Prostate gland (tissue), 2 donors: ENCODE results near the gene HCRT. TPM values are rescaled to one million over a fixed set of nuclear protein-coding genes. Genes with fewer than 3 reads are reported as not detected.
A peak's percentile ranks its signal among the peaks of the same experiment; 100 is the strongest.

Experiments
- DNase-seq: peaks from one replicate; pipeline ENCODE4 v3.0.0-alpha.2; 2019; ENCODE audit warnings: low spot score
- H3K27ac ChIP-seq, 2 donors: fragments of 200-600 bp; sonication (generic); 2 replicates each; pipeline ENCODE4 v1.5.1; 2017 to 2019
- H3K27me3 ChIP-seq: fragments of 200-600 bp; sonication (generic); replicated peaks from 2 replicates; pipeline ENCODE4 v1.5.1; 2019; ENCODE audit not compliant: insufficient read depth
- H3K36me3 ChIP-seq, 2 donors: fragments of 200-600 bp; sonication (generic); 1 replicate in 1 of 2; 2 replicates in 1 of 2; pipeline versions ENCODE4 v1.5.1 to v1.8.1; 2017 to 2019
- H3K4me1 ChIP-seq: fragments of 200-600 bp; sonication (generic); replicated peaks from 2 replicates; pipeline ENCODE4 v1.5.1; 2019
- H3K4me3 ChIP-seq, 2 donors: fragments of 200-600 bp; sonication (generic); 2 replicates each; pipeline ENCODE4 v1.5.1; 2017 to 2019
- H3K9me3 ChIP-seq: fragments of 200-600 bp; sonication (generic); 2 replicates; pipeline ENCODE4 v1.5.1; 2017
- POLR2A ChIP-seq: fragments of 450-650 bp; IDR thresholded peaks from one replicate; pipeline ENCODE4 v1.6.1; 2016; ENCODE audit warnings: antibody characterized with exemption, mild to moderate bottlenecking
- POLR2AphosphoS5 ChIP-seq: sonication (generic); formaldehyde crosslinking; IDR thresholded peaks from one replicate; pipeline ENCODE4 v1.6.1; 2017; ENCODE audit warnings: antibody characterized with exemption
- WGBS: methylation state at CpG from one replicate; pipeline ENCODE4 v1.1.5; 2018; 5-methylcytosine and 5-hydroxymethylcytosine counted together
- intact Hi-C: fragments of 100-400 bp; cut with DNase I; formaldehyde crosslinking; loops from one replicate; pipeline ENCODE4 v1.14.2; 2022
- total RNA-seq, 2 donors: library from RNA; depleted of rRNA; stranded (reverse); fragments of >200 nt; gene quantifications; one replicate each; pipeline ENCODE4 v1.1.0, GENCODE V29; 2016
- TF ChIP-seq, protein P1 (sequence below), 4 experiments: fragments of 200-600 bp in 2 of 4; fragments of 450-650 bp in 2 of 4; sonication (generic) in 2 of 4; IDR thresholded peaks; 1 replicate in 3 of 4; 2 replicates in 1 of 4; pipeline ENCODE4 v1.5.1; 2016 to 2019; ENCODE audit warnings: antibody characterized with exemption in 4 of 4, mild to moderate bottlenecking in 2 of 4, moderate library complexity in 2 of 4

HCRT gene
- total RNA-seq, 2 donors from 2014 or later, result not detected

DNA sequence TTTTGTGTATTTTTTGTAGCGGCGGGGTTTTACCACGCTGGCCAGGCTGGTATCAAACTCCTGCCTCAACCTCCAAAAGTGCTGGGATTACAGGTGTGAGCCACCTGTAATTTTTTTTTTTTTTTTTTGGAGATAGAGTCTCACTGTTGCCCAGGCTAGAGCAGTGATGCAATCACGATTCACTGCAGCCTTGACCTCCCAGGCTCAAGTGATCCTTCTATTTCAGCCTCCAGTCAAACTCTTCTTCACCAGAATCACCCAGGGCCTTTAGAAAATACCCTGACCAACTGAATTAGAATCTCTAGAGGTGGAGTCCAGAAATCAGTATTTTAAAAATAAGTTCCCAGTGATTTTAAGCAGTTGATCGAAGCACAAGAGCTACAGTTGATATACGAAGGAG, 50.1 kb downstream of the HCRT start:
- Histone ChIP-seq H3K27me3 (no peaks in the 10 kb centered on the region), H3K9me3 (no peaks in the 10 kb centered on the region), H3K36me3 (no peaks in the 10 kb centered on the region), H3K27ac (peak overlapping the region in 1 of 2 donors; percentile 31), H3K4me3 (no peak overlapping the region), H3K4me1 (peaks cover 28% of the 10 kb centered on the region)
- TF ChIP-seq, protein P1, sequence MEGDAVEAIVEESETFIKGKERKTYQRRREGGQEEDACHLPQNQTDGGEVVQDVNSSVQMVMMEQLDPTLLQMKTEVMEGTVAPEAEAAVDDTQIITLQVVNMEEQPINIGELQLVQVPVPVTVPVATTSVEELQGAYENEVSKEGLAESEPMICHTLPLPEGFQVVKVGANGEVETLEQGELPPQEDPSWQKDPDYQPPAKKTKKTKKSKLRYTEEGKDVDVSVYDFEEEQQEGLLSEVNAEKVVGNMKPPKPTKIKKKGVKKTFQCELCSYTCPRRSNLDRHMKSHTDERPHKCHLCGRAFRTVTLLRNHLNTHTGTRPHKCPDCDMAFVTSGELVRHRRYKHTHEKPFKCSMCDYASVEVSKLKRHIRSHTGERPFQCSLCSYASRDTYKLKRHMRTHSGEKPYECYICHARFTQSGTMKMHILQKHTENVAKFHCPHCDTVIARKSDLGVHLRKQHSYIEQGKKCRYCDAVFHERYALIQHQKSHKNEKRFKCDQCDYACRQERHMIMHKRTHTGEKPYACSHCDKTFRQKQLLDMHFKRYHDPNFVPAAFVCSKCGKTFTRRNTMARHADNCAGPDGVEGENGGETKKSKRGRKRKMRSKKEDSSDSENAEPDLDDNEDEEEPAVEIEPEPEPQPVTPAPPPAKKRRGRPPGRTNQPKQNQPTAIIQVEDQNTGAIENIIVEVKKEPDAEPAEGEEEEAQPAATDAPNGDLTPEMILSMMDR (IDR thresholded peaks at IDR 0.05), result no peak
- TF ChIP-seq POLR2A, result no peak
- no peak for TF ChIP-seq POLR2AphosphoS5
- DNase-seq, result no peak
- intact Hi-C loops, result no loop called here
- 91% methylated on average over 6 of the region's 6 CpGs for WGBS

Other genes with a start within 250 kb of the HCRT start
- gene CNP, start 218.7 kb downstream of the HCRT start, total RNA-seq, result 100 to 1,000 TPM in 1 of 2 donors, 10 to 100 TPM in 1; 85.8 to 117 TPM
- gene DNAJC7, start 168.0 kb downstream of the HCRT start, total RNA-seq, result 10 to 100 TPM; 57.8 to 60.4 TPM
- gene NKIRAS2, start 165.4 kb downstream of the HCRT start, total RNA-seq, result 10 to 100 TPM; 38.8 to 98.8 TPM
- gene C17orf113, start 134.9 kb downstream of the HCRT start, total RNA-seq, result 1 to 10 TPM; 4.2 to 4.8 TPM
- 10 to 100 TPM in 1 of 2 donors, 1 to 10 TPM in 1; 2.3 to 11.8 TPM for gene ZNF385C, start 87.0 kb downstream of the HCRT start, total RNA-seq
- gene DHX58, start 72.7 kb downstream of the HCRT start, total RNA-seq, result 10 to 100 TPM; 26.7 to 38.6 TPM
- 10 to 100 TPM; 32.9 to 90.1 TPM for gene KAT2A, start 64.1 kb downstream of the HCRT start, total RNA-seq
- 1 to 10 TPM in 1 of 2 donors, under 1 TPM in 1; 0.18 to 1.2 TPM for gene HSPB9, start 62.6 kb downstream of the HCRT start, total RNA-seq
- gene RAB5C, start 30.5 kb downstream of the HCRT start, total RNA-seq, result 100 to 1,000 TPM; 124 to 146 TPM
- gene KCNH4, start 4.3 kb downstream of the HCRT start, total RNA-seq, result under 1 TPM in 1 of 2 donors, not detected in 1; 0.51 TPM
- 100 to 1,000 TPM in 1 of 2 donors, 10 to 100 TPM in 1; 45.3 to 106 TPM for gene GHDC, start 9.0 kb upstream of the HCRT start, total RNA-seq
- 10 to 100 TPM; 58.0 to 83.8 TPM for gene STAT5B, start 90.9 kb upstream of the HCRT start, total RNA-seq
- gene STAT5A, start 103.0 kb upstream of the HCRT start, total RNA-seq, result 10 to 100 TPM; 31.1 to 45.8 TPM
- 100 to 1,000 TPM; 188 to 230 TPM for gene STAT3, start 203.0 kb upstream of the HCRT start, total RNA-seq
- 100 to 1,000 TPM; 214 to 220 TPM for gene CAVIN1, start 237.8 kb upstream of the HCRT start, total RNA-seq